Right kidney (tissue), 1 donor: ENCODE data around the gene CALML3.

Experiments used
- DNase-seq: peaks from one replicate; pipeline ENCODE4 v3.0.0-alpha.2; 2016

CALML3 gene

DNA sequence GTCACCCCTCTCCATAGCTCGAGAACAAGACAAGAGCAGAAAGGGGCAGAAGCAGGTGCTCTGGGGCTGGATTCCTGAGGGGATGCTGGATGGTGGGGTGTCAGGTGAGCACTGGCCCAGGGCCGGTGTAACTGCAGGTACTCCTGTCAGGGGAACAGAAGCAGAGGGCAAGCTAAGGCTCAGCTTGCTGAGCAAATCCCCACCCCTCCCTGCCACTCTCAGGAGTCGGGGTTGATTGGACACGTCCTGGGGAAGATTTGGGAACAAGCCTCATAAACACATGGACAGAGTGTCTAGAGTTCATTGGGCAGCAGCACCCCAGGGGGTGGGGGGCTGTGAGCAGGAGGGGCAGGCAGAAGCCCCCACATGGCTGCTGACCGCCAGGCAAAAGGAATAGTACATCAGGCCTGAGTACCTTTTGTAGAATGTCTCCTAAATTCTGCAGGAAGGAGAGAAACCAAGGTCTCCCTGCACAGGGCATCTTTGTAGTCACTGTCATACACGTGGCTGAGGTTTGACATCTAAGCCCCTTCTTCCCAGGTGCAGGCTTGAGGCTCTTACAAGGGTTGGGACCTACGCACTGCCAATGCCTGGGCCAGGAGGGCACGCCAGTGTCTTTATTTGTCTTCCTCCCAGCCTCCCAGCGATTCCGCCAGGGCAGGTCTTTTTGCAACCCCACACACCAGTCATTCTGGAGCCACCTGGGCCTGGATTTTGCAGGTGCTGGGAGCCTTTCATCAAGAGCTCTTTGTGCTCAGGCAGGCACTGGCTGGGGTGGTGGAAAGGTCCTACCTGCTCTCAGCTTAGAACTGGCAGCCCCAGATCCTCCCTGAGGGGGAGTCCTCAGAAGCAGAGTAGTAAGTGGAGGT, 2.8 kb downstream of the CALML3 start:
- DNase-seq = no peak

DNA sequence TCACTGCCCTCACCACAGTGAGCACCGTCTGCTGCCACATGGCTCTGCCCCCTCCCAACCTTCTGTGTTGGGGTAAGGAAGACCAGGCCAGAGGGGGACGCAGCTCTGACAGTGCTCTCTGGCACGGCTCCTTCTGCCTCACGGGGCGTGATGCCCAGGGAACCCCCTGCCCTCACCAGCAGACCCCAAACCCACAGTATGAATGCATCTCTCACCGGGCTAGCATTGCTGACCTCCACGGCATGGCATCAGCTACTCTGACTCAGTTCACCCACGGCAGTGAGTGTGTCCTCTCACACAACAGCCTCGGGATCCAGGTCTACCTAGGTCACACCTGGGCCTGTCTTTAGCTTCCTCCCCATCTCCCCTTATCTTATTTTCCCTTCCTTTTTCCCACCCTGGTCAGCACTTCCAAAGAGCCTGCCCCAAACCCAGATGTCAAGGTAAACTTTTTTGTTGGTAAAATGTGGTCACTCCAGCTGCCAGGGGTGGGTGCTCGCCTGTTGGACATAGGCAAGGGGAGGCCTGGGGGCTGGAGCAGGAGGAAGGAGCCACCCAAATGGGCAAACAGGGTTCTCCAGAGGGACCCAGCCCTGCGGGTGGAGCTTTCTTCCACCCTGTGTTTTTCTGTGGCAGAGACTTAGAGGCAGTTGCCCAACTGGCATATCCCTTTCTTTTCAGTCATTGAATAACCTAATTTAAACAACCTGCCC, 4.4 kb downstream of the CALML3 start:
- DNase-seq = no peak

DNA sequence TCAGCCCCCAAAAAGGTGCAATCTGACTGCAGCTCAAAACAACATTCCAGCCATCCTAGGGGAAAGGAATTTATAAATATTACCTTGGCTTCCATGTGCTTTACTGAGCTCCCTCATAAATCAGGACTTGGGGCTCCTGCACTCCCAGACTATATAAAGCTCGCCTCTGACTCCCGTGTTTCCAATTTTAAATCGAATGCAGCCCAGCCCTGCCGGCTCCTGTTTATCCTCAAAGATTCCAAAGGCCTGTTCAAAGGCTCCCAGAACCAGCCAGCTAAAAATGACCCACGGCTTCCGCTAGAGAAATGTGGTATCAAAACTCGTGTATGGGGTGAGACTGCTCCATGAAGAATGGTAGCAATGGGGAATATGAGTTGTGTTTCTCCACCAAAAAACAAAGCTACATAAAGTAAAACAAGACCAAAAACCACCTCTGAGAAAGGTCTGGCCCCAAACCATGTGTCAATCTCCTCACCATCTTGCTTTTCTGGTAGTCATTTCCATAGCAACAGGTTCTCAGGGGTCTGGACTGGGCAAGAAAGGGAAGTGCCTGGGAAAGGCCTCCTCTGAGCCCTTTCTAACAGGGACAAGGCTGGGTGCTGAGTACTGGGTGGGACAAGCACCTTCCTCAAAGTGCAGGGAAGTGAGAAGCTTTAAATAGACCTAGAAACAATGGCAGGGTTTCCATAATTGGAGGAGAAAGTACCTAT, 5.1 kb downstream of the CALML3 start:
- no peak for DNase-seq

DNA sequence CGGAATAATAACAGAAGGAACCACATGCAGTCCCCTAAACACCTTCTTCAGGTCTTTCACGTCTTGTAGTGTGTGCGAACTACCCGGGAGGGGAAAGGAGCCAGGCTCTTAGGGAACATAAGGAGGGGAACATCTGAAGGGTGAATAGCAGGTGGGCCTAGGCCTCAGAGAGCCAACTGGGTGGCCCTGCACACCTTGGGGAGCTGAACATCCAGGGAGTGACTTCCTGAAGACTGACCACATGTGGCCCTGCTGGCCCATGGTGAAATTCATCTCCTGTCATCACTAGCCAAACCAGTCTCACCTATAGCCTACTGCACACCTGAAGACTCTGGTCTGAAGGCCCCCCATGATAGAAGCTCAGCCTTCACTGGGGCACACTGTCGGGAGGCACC, 5.6 kb downstream of the CALML3 start:
- no peak for DNase-seq

DNA sequence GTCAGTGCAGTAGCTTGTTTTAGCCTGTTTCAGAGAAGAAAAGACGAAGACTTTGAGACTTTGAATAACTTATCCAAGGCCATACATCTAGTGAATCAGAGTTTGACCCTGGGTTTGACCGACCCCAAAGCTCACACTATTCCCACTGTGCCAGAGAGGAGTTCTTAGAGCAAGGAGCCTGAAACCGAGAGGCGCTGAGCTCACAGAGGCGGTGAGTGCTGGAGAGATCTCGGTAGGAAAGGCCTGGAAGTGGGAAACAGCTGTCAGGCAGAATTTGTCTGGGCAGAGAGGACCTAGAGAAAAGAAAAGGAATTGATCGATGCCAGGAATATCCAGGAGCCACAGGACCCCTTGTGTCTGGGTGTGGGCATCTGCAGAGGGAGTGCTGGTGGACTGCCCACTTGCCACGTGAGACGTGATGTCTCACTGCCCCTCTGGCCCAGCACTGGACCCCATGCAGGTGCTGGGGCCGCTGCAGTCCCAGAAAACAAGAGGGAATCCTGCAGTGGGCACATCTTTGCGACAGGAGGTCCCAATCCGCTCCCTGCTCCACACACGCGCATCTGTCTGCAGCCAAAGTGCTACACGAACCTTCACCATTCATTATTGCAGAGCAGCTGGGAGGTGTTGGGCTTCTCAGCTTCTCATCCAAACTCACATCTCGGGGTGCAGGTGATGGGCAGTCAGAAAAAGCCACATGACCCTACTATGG, 6.2 kb downstream of the CALML3 start:
- DNase-seq = no peak

DNA sequence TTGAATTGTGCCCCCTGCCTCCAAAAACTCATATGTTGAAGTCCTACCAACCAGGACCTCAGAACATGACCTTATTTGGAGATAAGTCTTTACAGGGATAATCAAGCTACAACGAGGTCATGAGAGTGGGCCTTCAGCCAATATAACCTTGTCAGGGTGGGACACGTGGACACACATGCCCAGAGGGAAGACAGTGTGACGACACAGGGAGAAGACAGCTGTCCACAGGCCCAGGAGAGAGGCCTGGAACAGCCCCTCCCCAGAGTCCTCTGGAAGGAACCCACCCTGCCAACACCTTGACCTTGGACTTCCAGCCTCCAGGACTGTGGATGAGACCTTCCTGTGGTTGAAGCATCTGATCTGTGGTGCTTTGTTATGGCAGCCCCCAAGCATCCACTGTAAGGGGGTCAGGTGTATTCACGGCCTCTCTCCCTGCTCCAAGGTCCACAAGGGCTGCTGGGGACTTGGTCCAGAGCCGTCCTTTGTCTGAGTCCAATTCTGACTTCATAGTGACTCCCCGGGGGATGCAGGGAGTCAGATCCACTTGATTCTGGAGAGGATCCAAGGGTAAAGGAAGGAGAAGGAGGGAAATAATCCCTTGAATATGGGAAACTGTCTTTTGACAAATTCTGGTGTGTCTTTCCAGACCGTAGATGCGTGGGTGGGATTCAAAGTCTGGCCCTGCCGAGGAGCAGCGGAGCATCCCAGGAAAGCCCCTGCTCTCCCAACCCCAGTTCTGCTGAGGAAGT, 7.0 kb downstream of the CALML3 start:
- DNase-seq = no peak

DNA sequence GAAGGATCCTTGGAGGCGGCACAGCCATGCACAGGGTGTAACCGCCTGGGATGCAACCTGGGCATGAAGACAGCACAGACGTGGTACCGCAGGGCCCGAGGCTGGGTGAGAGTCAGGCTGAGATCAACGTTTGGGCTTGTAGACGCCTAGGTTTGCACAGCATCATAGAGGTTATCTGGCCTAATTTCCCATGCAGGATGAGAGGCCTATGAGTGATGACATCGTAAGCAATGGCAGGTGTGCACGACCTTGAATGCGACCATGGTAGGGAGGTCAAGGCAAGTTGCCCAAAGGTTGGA, 7.5 kb downstream of the CALML3 start:
- DNase-seq = no peak

DNA sequence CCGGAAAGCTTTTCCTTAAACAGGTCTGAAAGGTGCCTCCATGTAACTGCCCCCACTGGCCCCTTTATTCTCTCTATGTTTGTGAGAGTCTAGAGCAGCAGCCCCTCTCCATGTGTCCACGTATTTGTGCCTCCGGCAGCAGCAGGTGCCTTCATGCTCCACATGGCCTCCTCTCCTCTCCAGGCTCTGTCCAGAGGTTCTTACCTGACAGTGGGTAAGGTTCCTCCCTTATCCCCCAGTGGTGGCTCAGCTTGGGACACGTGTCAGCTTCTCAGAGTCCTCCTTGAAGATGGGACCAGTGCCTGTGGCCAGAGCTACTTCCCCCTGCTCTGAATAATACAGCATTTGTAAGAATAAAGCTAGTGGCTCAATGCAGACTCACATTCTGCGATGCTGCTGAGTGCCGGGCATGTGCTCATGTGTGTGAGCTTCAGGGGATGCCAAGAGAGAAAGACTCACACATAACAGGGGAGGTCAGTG, 7.9 kb downstream of the CALML3 start:
- DNase-seq = no peak

DNA sequence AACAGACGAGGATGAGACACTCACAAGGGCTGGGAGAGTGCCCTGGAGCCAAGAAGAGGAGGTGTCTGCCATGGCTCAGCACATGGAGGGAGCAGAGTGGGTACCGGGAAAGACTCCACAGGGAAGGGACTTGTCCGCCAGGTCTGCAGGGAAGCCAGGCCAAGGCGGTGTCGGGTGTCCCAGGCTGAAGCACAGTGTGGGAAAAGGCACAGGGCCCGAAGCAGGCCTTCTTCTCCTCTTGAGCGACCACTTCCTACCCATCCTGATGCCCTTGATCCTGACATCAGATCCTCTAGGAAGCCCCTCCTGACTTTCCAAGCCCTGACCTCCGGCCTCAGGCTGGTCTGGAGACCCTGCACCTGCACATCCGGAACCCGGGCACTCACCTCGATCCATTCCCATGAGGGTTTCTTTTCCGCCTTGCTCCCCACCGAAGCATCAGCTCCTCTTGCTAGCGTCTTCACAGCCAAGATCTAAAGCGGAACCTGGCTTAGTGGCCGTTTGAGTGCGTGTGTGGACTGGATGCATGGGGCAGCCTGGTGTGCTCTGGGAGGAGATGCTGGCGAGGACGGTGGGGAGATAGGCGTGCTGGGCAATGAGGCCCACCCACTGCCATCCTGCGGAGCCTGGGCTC, 8.5 kb downstream of the CALML3 start:
- no peak for DNase-seq

DNA sequence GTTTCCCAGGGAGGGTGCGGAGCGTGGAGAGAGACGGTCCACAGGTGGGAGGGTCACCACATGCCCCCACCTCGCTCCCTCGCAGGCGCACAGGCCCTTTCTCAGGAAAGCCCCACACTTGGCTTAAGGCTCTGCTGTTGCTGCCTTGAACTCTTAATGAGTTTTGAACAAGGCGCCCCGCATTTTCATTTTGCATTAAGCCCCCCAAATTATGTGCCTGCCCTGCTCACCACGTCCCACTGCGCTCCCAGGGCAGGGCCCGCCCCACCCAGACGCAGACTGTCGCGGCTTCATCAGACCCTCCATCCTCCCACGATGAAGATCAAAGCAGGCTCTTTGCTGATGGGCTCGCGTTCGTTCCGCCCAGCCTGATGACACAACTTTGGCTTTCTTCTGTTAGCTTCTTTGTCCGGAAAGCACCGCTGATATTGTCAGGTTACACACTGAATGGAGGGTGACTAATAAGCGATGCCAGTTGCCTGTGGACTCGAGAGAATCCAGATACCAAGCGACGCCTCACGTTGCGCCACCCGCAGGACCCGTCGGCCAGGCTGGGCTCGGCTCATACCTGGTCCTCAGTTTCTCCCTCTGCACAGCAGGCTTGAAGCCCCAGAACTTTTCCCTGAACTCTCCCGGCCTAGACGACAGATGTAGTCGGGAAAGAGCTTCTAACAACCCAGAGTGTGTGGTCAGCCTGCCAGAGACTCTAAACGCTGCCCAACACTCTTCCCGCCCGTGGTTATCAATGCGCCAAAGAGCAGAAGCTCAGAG, 9.5 kb downstream of the CALML3 start:
- no peak for DNase-seq

DNA sequence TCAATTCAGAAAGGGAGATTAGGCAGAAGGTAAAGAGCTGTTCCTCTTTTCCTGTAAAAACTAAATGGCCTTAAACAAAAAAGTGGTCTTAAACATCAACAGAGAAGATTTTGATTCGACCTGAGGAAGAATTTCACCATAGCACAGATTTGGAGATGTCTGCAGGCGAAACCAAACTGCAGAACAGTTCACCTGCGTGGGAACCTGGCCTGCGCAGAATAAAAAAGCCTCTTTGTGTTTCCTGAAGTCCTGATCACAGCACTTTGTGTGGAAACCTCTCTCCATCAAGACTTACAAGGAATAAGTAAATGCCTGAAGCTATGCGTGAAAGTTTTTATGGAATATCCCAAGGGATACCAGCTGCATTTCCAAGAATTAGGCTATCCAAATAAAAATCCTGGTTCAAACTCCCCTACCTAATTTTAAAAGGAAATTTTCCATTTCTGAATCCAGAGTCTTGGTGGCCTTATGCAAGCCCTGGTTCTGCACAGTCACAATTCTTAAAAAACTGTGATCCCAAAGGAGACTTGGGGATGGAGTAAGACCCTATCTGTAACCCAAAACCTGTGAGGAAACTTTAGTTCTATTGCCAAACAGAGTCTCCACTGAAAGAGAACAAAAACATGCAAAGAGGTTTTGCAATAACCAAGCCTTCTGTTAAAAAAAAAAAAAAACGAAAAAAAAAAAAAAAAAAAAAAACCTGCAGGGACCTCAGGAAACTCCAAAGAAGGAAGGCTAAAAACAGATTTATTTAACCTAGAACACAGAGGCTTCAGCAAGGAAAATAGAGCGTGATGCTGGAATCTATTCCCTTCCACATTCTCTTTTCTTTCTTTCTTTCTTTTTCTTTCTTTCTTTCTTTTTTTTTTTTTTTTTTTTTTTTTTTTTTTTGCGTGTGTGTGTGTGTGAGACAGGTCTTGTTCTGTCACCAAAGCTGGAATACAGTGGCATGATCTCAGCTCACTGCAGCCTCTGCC, 10.4 kb downstream of the CALML3 start:
- no peak for DNase-seq

DNA sequence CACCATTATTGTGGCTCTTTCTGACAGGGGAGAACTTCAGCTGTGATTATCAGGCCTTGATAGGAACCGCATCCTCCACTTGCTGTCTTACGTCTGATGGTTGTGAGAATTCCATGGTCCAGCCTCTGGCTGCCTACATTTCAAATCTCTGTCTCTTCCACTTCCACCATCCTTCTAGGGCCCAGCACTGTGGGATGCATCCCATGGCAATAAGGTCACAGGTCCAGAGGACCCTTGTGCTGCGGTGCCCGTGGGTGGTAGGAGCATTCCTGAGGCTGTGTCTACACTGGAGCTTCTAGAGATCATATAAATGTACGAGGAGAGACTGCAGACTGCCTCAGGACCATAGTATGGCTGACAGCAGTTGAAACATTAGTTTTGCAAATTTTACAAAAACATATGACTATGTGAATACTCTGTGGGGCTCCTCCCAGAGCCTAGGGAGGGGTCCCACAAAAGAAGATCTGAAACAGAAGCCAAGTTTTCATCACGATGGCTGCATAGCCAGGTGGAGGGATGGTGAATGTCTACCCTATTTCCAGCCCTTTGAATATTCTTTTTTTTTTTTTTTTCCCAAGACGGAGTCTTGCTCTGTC, 11.8 kb downstream of the CALML3 start:
- DNase-seq = no peak

DNA sequence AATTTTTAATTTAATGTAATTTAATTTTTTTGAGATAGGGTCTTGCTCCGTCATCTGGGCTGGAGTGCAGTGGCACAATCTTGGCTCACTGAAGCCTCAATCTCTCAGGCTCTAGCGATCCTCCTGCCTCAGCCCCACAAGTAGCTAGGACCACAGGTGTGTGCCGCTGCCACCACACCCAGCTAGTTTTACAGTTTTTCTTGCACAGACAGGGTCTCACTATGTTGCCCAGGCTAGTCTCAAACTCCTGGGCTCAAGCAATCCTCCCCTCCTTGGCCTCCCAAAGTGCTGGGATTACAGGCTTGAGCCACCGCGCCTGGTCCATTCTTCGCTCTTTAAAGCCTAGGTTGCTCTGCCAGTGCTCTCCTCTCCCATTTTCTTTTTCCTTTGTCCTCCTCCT, 12.9 kb downstream of the CALML3 start:
- no peak for DNase-seq

DNA sequence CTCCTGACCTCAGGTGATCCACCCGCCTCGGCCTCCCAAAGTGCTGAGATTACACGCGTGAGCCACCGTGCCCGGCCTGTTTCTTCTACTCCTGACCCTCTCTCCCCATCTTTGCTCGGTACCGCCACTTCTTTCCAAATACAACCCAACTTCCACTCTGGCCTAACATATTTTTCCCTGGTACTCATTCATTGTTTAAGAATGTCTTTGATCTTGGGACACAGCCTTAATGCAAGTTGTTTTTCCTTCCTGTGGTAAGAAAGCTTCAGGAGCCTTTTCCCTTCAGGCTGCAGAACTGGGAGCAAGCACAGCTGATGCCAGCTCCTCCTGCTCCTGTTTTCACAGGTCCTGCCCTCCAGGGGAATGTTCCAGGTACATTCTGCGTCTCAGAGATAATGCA, 13.7 kb downstream of the CALML3 start:
- no peak for DNase-seq

DNA sequence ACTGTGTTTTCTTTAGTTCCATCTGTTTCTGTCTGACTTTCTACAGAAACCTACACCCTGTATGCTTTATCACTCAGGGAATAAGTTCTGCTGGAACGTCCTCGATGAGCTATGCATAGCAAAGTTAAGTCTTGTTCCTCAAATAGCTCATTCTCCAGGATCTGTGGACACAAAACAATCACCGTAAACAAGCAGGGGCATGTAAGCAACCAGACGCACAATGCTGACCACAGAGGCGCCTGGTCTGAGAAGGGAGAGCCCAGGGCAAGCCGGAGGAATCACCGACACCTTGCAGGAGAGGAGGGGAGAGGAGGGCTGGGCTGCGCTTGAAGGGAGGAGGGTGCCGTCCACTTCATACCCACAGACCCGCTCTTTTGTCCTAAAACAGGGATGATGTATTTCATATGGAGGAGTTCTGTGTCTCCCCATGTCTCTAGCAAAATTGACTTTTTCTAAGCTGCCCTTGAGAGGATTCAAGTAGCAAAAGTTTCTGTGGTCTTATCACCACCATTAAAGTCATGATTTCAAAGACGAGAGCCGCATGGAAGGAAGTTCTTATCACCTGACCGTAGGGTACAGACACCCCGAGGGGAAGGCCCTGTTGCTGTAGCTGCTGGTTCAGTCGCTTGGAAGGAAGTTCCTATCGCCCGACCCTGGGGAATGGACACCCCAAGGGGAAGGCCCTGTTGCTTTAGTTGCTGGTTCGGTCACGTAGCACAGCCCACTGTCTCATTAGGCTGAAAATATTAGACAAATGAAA, 14.3 kb downstream of the CALML3 start:
- DNase-seq = no peak

DNA sequence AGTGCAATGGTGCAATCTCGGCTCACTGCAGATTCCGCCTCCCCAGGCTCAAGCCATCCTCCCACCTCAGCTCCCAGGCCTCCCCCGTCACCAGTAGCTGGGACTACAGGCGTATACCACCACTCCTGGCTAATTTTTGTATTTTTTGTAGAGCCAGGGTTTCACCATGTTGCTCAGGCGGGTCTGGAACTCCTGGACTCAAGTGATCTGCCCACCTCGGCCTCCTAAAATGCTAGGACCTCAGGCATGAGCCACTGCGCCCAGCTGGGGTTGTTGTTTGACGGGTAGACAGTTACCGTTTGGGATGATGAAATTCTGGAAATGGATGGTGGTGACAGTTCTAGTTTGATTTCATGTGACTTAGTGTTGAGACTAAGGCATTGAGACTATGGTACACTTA, 15.3 kb downstream of the CALML3 start:
- no peak for DNase-seq

DNA sequence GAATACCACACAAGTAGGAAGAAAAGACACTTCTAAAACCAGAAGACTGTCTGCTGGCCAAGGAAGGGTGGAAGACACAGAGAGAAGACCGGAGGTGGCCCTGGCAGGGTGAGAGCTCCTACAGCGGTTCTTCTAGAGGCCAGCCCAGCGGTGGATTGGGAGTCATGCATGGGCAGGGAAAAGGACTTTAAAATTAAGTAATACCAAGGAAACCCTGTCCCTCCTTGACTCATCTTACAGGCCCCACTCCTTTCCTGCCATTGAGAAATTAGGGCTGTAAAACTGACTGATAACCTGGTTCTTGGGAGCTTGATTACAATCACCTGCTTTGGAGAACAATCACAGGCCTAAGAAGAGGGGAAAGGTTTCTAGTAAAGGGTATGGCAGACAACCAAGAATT, 16.1 kb downstream of the CALML3 start:
- no peak for DNase-seq

DNA sequence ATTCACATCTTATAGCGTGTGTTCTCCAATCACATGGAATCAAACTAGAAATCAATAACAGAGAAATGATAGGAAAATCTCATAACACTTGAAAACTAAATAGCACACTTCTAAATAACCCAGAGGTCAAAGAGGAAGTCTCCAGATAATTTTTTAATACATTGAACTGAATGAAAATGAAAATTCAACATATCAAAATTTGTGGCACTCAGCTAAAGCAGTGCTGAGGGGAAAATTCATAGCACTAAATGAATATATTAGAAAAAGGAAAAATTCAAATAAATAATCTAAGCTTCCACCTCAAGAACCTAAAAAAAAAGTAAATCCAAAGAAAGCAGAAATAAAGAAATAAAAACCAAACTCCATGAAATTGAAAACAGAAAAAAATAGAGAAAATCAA, 17.3 kb downstream of the CALML3 start:
- DNase-seq = no peak
